Measurements from ENCODE around the gene TKFC. TPM values are rescaled to one million over a fixed set of nuclear protein-coding genes. Genes with fewer than 3 reads are reported as not detected.
A peak's percentile ranks its signal among the peaks of the same experiment; 100 is the strongest.

The TKFC gene
- total and polyA plus RNA-seq, 9 of the 15 experiments (the other 6 are each of a cell fraction or from before 2014, with no cell fraction given): 2.0 to 61.7 (median 28.5) TPM

- H3K36me3 ChIP-seq (ENCODE audit: control insufficient read depth, insufficient read depth, low read length): peaks cover 41% of the 10 kb centered on the region; the same call in 2 of the 3 replicates
- H3K4me1 ChIP-seq (replicated peaks in 1 of 2; ENCODE audit: control insufficient read depth in 2 of 2, insufficient read depth in 2 of 2, low read length in 2 of 2): peaks cover 39 to 68% of the 10 kb centered on the region in 2 experiments; a peak in 4 of 5 replicates
- H2AFZ ChIP-seq (ENCODE audit: low read depth, low read length): peak overlapping the region; percentile 74
- H3K27ac ChIP-seq (ENCODE audit: extremely low read depth, low read depth, low read length): peak overlapping the region; percentile 73
- H3K27me3 ChIP-seq (ENCODE audit: control insufficient read depth in 2 of 2, insufficient read depth in 2 of 2, low read length in 2 of 2): no peaks in the 10 kb centered on the region
- DNase-seq (ENCODE audit: extremely low read depth in 1 of 4, low spot score in 3 of 4): peak; percentile 74 to 95 (median 84)
- BruUV-seq (replicated peaks): TSS peak; percentile 32
- 12% methylated on average over 20 of the region's 20 CpGs for WGBS (ENCODE audit: insufficient coverage, low coverage, missing lambda C conversion rate)
- H3K4me2 ChIP-seq (ENCODE audit: insufficient read depth, low read length): peak overlapping the region; percentile 72
- H3K9me3 ChIP-seq (replicated peaks; ENCODE audit: control insufficient read depth, insufficient read depth, low read depth, low read length): no peaks in the 10 kb centered on the region
- ChIA-PET CTCF (ENCODE audit: low intra/inter-chr PET ratio) (no interaction called here), POLR2A (interaction anchor here (0.7 to 3.1 kb wide), 12 partner anchors 9 to 87 kb away, joined by 3 to 29 read pairs (median 4); partner anchors contain the start of genes CPSF7, CYB561A3, DDB1 and SDHAF2)
- no peaks in the 10 kb centered on the region for H4K20me1 ChIP-seq (replicated peaks; ENCODE audit: control insufficient read depth, insufficient read depth, low read length)
- H3K79me2 ChIP-seq (ENCODE audit: control insufficient read depth, insufficient read depth, low read length): no peaks in the 10 kb centered on the region
- no peak overlapping the region for H3K4me3 ChIP-seq
- FAIRE-seq: peak; percentile 99
- ATAC-seq: peak; percentile 84
- H3K9ac ChIP-seq (ENCODE audit: insufficient read depth in 1 of 2, low read depth in 2 of 2, low read length in 2 of 2): peak overlapping the region; percentile 61 to 75
- intact Hi-C loops (cut with micrococcal nuclease): no loop called here
- in situ Hi-C loops (cut with MboI): no loop called here
- no peaks in the 10 kb centered on the region for H3K9me1 ChIP-seq (ENCODE audit: control insufficient read depth, insufficient read depth, low read length)
- TF ChIP-seq ZNF165 (CRISPR knock-in tag; IDR thresholded peaks at IDR 0.05; ENCODE audit: borderline replicate concordance) (no peak), ZNF395 (CRISPR knock-in tag; IDR thresholded peaks at IDR 0.05) (no peak), ZBTB17 (CRISPR knock-in tag; IDR thresholded peaks at IDR 0.05) (peak; percentile 41; the same call in 1 of the 2 replicates), MCM3 (IDR thresholded peaks at IDR 0.05) (no peak), HOMEZ (CRISPR knock-in tag; IDR thresholded peaks at IDR 0.05) (no peak), ELK3 (CRISPR knock-in tag; IDR thresholded peaks at IDR 0.05) (no peak), ZBTB26 (CRISPR knock-in tag; IDR thresholded peaks at IDR 0.05) (no peak), CUX1 (CRISPR knock-in tag; IDR thresholded peaks at IDR 0.05) (no peak), USF1 (CRISPR knock-in tag; IDR thresholded peaks at IDR 0.05) (peak; percentile 67), ZFP1 (CRISPR knock-in tag; IDR thresholded peaks at IDR 0.05) (no peak)
Observed at GRCh38 chr11:61342207-61342803, 9.3 kb downstream of the TKFC start.

Data from K562 (cell line).